Measurements from ENCODE around the gene MRPL18.

The MRPL18 gene

GRCh38 chr6:159777240-159777904 lies 12.9 kb upstream of the MRPL18 start:
- no peak for TF ChIP-seq CTCF (IDR thresholded peaks at IDR 0.05; ENCODE audit: extremely low read depth, missing control alignments)
- DNase-seq (ENCODE audit: low spot score): no peak

- TF ChIP-seq CTCF (IDR thresholded peaks at IDR 0.05; ENCODE audit: extremely low read depth, missing control alignments): no peak
- no peak for DNase-seq (ENCODE audit: low spot score)
These were observed 12.1 kb upstream of the MRPL18 start for GRCh38 chr6:159778131-159778530.

GRCh38 chr6:159778542-159779103 lies 11.6 kb upstream of the MRPL18 start:
- no peak for TF ChIP-seq CTCF (IDR thresholded peaks at IDR 0.05; ENCODE audit: extremely low read depth, missing control alignments)
- no peak for DNase-seq (ENCODE audit: low spot score)

GRCh38 chr6:159788276-159788675 lies 2.0 kb upstream of the MRPL18 start:
- TF ChIP-seq CTCF (IDR thresholded peaks at IDR 0.05; ENCODE audit: extremely low read depth, missing control alignments): no peak
- no peak for DNase-seq (ENCODE audit: low spot score)

- no peak for DNase-seq (ENCODE audit: low spot score)
- no peak for TF ChIP-seq CTCF (IDR thresholded peaks at IDR 0.05; ENCODE audit: extremely low read depth, missing control alignments)
These were observed 1.4 kb upstream of the MRPL18 start for GRCh38 chr6:159788753-159789376.

- DNase-seq (ENCODE audit: low spot score): peak; percentile 97
- TF ChIP-seq CTCF (IDR thresholded peaks at IDR 0.05; ENCODE audit: extremely low read depth, missing control alignments): no peak
These were observed 704 bp upstream of the MRPL18 start, which contains the start of gene TCP1 for GRCh38 chr6:159789377-159790148. TSS of gene TCP1 (minus strand) at chr6:159789602. CDS start at chr6:159789468, 134 bp downstream.

Data from GM20000 (cell line).